SK-N-SH treated with all-trans-retinoic acid at 6 μM for 48 hours (cell line): ENCODE results near the gene EPB41.

ENCODE experiments used
- CREB5 ChIP-seq: fragments of 250-450 bp; sonication (Bioruptor Pico); IDR thresholded peaks from 2 replicates; pipeline ENCODE4 v1.5.1; 2020; ENCODE audit warnings: low read depth, mild to moderate bottlenecking, moderate library complexity
- CSDC2 ChIP-seq: fragments of 250-450 bp; sonication (Bioruptor Pico); IDR thresholded peaks from 2 replicates; pipeline ENCODE4 v1.5.0; 2020; ENCODE audit warnings: mild to moderate bottlenecking, moderate library complexity
- ESRRG ChIP-seq: fragments of 250-450 bp; sonication (Bioruptor Pico); IDR thresholded peaks from 2 replicates; pipeline ENCODE4 v1.6.1; 2021; ENCODE audit warnings: mild to moderate bottlenecking
- GLIS3 ChIP-seq: fragments of 250-450 bp; sonication (Bioruptor Pico); IDR thresholded peaks from 2 replicates; pipeline ENCODE4 v1.5.0; 2020; ENCODE audit warnings: mild to moderate bottlenecking, moderate library complexity
- OSR1 ChIP-seq: fragments of 250-450 bp; sonication (Bioruptor Pico); IDR thresholded peaks from 2 replicates; pipeline ENCODE4 v1.8.0; 2022; ENCODE audit warnings: moderate library complexity, mild to moderate bottlenecking, inconsistent platforms
- TF ChIP-seq, protein P1 (sequence below): fragments of 250-450 bp; sonication (Bioruptor Pico); IDR thresholded peaks from 2 replicates; pipeline ENCODE4 v1.8.0; 2021; ENCODE audit warnings: low read depth, mild to moderate bottlenecking, moderate library complexity, borderline replicate concordance

DNA sequence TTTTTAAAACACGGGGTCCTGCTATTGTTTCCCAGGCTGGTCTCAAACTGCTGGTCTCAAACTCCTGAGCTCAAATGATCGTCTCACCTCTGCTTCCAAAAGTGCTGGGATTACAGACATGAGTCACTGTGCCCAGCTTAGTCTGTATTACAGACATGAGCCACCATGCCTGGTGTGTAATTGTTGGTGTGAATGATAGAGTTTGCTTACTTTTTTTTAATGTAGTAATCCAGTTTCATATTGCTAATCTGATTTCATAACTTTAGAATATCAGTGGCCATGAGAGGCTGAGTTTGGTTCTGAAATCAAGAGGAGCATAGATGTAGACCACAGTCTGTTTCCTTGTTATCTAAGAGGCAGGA lies 3.4 kb downstream of the EPB41 start:
- TF ChIP-seq ESRRG (no peak), CREB5 (no peak), GLIS3 (CRISPR knock-in tag) (no peak), OSR1 (CRISPR knock-in tag) (no peak), CSDC2 (CRISPR knock-in tag) (no peak)
- TF ChIP-seq, protein P1, sequence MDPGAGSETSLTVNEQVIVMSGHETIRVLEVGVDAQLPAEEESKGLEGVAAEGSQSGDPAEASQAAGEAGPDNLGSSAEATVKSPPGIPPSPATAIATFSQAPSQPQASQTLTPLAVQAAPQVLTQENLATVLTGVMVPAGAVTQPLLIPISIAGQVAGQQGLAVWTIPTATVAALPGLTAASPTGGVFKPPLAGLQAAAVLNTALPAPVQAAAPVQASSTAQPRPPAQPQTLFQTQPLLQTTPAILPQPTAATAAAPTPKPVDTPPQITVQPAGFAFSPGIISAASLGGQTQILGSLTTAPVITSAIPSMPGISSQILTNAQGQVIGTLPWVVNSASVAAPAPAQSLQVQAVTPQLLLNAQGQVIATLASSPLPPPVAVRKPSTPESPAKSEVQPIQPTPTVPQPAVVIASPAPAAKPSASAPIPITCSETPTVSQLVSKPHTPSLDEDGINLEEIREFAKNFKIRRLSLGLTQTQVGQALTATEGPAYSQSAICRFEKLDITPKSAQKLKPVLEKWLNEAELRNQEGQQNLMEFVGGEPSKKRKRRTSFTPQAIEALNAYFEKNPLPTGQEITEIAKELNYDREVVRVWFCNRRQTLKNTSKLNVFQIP (CRISPR knock-in tag) = no peak
